ENCODE measurements around the gene PODXL2. TPM values are rescaled to one million over a fixed set of nuclear protein-coding genes. Genes with fewer than 3 reads are reported as not detected.

Gene PODXL2
- total and polyA plus RNA-seq, 2 experiments from 2014 or later = 18.4 to 57.6 TPM

DNA sequence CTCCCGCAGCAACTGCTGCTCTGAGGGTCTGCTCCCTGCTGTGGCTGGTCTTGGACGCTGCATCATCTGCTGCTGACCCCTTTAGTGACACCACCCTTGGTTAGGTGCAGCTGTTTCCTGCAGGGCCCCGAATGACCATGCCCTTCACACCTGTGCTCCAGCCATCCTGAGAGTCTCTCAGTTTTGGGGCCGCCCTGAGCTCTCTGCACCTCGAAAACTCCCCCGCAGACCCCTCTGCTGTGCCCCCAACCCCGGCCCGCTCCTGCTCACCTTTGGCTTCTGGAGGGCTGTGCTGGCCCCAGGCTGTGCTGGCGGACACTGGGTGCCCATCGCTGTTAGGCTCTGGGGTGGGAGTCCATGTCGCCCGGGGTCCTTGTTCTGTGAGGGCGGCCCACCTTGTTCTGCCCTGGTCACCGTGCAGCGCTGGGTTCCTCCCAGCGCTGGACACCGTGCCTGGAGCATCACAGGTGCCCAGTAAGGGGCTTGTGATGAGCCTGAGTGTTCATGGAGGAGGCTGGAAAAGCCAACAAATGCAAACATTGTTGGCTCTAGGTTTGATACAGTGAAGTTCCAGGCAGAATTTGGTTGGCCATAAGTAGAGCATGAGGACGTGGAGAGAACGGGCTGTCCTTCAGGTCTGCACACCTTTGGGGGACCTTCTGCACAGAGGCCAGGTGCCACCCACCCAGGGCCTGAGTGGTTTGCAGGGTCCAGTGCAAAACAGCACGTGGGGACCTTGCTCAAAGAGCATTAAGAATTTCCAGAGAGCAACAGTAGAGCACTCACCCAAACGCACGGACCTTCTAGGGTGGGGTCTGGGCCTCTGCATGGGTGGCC, 56.1 kb downstream of the PODXL2 start:
- Mint-ChIP-seq H3K27ac (no peak overlapping the region), H3K4me3 (no peak overlapping the region), H3K27me3 (ENCODE audit: insufficient read depth, low read depth, poor library complexity) (peaks cover 12% of the 10 kb centered on the region), H3K36me3 (ENCODE audit: low read depth) (no peaks in the 10 kb centered on the region), H3K4me1 (peaks cover 23% of the 10 kb centered on the region), H3K9me3 (no peaks in the 10 kb centered on the region; the same call in 2 of the 3 replicates)
- no peak for DNase-seq (ENCODE audit: low spot score)
- Histone ChIP-seq H3K4me1 (ENCODE audit: insufficient read depth) (peaks cover 7% of the 10 kb centered on the region; the same call in 1 of the 2 replicates), H3K36me3 (ENCODE audit: insufficient read depth) (no peaks in the 10 kb centered on the region), H3K9me2 (ENCODE audit: insufficient read depth) (0 out of 2 replicates have a peak, but pooled peaks cover 4% of the 10 kb centered on the region), H3K79me2 (replicated peaks; ENCODE audit: insufficient read depth) (no peaks in the 10 kb centered on the region), H3F3A (replicated peaks; ENCODE audit: low read depth) (no peaks in the 10 kb centered on the region), H2AFZ (no peak overlapping the region), H3K4me3 (no peak overlapping the region), H4K20me1 (replicated peaks; ENCODE audit: insufficient read depth) (no peaks in the 10 kb centered on the region), H3K27ac (ENCODE audit: low read depth) (no peak overlapping the region), H3K27me3 (ENCODE audit: insufficient read depth) (no peaks in the 10 kb centered on the region), H3K4me2 (no peak overlapping the region)
- TF ChIP-seq, protein P1, sequence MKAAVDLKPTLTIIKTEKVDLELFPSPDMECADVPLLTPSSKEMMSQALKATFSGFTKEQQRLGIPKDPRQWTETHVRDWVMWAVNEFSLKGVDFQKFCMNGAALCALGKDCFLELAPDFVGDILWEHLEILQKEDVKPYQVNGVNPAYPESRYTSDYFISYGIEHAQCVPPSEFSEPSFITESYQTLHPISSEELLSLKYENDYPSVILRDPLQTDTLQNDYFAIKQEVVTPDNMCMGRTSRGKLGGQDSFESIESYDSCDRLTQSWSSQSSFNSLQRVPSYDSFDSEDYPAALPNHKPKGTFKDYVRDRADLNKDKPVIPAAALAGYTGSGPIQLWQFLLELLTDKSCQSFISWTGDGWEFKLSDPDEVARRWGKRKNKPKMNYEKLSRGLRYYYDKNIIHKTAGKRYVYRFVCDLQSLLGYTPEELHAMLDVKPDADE (IDR thresholded peaks at IDR 0.05) = no peak
- TF ChIP-seq STAT1 (IDR thresholded peaks at IDR 0.05; ENCODE audit: unreplicated experiment) = no peak
- TF ChIP-seq, protein P2, sequence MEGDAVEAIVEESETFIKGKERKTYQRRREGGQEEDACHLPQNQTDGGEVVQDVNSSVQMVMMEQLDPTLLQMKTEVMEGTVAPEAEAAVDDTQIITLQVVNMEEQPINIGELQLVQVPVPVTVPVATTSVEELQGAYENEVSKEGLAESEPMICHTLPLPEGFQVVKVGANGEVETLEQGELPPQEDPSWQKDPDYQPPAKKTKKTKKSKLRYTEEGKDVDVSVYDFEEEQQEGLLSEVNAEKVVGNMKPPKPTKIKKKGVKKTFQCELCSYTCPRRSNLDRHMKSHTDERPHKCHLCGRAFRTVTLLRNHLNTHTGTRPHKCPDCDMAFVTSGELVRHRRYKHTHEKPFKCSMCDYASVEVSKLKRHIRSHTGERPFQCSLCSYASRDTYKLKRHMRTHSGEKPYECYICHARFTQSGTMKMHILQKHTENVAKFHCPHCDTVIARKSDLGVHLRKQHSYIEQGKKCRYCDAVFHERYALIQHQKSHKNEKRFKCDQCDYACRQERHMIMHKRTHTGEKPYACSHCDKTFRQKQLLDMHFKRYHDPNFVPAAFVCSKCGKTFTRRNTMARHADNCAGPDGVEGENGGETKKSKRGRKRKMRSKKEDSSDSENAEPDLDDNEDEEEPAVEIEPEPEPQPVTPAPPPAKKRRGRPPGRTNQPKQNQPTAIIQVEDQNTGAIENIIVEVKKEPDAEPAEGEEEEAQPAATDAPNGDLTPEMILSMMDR (conservative IDR thresholded peaks at IDR 0.05; ENCODE audit: low read depth in 2 of 2) = no peak
- TF ChIP-seq EZH2phosphoT487 (IDR thresholded peaks at IDR 0.05; ENCODE audit: unreplicated experiment) = no peak
- TF ChIP-seq, protein P3, sequence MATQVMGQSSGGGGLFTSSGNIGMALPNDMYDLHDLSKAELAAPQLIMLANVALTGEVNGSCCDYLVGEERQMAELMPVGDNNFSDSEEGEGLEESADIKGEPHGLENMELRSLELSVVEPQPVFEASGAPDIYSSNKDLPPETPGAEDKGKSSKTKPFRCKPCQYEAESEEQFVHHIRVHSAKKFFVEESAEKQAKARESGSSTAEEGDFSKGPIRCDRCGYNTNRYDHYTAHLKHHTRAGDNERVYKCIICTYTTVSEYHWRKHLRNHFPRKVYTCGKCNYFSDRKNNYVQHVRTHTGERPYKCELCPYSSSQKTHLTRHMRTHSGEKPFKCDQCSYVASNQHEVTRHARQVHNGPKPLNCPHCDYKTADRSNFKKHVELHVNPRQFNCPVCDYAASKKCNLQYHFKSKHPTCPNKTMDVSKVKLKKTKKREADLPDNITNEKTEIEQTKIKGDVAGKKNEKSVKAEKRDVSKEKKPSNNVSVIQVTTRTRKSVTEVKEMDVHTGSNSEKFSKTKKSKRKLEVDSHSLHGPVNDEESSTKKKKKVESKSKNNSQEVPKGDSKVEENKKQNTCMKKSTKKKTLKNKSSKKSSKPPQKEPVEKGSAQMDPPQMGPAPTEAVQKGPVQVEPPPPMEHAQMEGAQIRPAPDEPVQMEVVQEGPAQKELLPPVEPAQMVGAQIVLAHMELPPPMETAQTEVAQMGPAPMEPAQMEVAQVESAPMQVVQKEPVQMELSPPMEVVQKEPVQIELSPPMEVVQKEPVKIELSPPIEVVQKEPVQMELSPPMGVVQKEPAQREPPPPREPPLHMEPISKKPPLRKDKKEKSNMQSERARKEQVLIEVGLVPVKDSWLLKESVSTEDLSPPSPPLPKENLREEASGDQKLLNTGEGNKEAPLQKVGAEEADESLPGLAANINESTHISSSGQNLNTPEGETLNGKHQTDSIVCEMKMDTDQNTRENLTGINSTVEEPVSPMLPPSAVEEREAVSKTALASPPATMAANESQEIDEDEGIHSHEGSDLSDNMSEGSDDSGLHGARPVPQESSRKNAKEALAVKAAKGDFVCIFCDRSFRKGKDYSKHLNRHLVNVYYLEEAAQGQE (IDR thresholded peaks at IDR 0.05; ENCODE audit: unreplicated experiment) = no peak
- TF ChIP-seq CREB1 (CRISPR knock-in tag; IDR thresholded peaks at IDR 0.05; ENCODE audit: low read depth) = no peak
- no peak for TF ChIP-seq ZNF114 (CRISPR knock-in tag; IDR thresholded peaks at IDR 0.05)
- no peak for TF ChIP-seq EZH2 (IDR thresholded peaks at IDR 0.05; ENCODE audit: low read depth, unreplicated experiment)
- no peak for TF ChIP-seq NANOG (IDR thresholded peaks at IDR 0.05; ENCODE audit: borderline replicate concordance)
- no peak for TF ChIP-seq ZNF331 (CRISPR knock-in tag; IDR thresholded peaks at IDR 0.05; ENCODE audit: low read depth)
- TF ChIP-seq, protein P4, sequence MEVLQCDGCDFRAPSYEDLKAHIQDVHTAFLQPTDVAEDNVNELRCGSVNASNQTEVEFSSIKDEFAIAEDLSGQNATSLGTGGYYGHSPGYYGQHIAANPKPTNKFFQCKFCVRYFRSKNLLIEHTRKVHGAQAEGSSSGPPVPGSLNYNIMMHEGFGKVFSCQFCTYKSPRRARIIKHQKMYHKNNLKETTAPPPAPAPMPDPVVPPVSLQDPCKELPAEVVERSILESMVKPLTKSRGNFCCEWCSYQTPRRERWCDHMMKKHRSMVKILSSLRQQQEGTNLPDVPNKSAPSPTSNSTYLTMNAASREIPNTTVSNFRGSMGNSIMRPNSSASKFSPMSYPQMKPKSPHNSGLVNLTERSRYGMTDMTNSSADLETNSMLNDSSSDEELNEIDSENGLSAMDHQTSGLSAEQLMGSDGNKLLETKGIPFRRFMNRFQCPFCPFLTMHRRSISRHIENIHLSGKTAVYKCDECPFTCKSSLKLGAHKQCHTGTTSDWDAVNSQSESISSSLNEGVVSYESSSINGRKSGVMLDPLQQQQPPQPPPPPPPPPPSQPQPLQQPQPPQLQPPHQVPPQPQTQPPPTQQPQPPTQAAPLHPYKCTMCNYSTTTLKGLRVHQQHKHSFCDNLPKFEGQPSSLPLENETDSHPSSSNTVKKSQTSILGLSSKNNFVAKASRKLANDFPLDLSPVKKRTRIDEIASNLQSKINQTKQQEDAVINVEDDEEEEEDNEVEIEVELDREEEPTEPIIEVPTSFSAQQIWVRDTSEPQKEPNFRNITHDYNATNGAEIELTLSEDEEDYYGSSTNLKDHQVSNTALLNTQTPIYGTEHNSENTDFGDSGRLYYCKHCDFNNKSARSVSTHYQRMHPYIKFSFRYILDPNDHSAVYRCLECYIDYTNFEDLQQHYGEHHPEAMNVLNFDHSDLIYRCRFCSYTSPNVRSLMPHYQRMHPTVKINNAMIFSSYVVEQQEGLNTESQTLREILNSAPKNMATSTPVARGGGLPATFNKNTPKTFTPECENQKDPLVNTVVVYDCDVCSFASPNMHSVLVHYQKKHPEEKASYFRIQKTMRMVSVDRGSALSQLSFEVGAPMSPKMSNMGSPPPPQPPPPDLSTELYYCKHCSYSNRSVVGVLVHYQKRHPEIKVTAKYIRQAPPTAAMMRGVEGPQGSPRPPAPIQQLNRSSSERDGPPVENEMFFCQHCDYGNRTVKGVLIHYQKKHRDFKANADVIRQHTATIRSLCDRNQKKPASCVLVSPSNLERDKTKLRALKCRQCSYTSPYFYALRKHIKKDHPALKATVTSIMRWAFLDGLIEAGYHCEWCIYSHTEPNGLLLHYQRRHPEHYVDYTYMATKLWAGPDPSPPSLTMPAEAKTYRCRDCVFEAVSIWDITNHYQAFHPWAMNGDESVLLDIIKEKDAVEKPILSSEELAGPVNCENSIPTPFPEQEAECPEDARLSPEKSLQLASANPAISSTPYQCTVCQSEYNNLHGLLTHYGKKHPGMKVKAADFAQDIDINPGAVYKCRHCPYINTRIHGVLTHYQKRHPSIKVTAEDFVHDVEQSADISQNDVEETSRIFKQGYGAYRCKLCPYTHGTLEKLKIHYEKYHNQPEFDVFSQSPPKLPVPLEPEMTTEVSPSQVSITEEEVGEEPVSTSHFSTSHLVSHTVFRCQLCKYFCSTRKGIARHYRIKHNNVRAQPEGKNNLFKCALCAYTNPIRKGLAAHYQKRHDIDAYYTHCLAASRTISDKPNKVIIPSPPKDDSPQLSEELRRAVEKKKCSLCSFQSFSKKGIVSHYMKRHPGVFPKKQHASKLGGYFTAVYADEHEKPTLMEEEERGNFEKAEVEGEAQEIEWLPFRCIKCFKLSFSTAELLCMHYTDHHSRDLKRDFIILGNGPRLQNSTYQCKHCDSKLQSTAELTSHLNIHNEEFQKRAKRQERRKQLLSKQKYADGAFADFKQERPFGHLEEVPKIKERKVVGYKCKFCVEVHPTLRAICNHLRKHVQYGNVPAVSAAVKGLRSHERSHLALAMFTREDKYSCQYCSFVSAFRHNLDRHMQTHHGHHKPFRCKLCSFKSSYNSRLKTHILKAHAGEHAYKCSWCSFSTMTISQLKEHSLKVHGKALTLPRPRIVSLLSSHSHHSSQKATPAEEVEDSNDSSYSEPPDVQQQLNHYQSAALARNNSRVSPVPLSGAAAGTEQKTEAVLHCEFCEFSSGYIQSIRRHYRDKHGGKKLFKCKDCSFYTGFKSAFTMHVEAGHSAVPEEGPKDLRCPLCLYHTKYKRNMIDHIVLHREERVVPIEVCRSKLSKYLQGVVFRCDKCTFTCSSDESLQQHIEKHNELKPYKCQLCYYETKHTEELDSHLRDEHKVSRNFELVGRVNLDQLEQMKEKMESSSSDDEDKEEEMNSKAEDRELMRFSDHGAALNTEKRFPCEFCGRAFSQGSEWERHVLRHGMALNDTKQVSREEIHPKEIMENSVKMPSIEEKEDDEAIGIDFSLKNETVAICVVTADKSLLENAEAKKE (CRISPR knock-in tag; IDR thresholded peaks at IDR 0.05) = no peak
- no peak for TF ChIP-seq JUNB (IDR thresholded peaks at IDR 0.05; ENCODE audit: unreplicated experiment)
- TF ChIP-seq POLR2AphosphoS5 (IDR thresholded peaks at IDR 0.05; ENCODE audit: low read depth) = no peak
- no peak for ATAC-seq
